HCT116 (cell line): ENCODE measurements around the gene UBQLN1. TPM values are rescaled to one million over a fixed set of nuclear protein-coding genes. Genes with fewer than 3 reads are reported as not detected.
"Not testable (repeated sequence)": the region's sequence is repeated elsewhere in the genome, so short reads cannot be mapped to it uniquely, and the experiment has no call there.

Experiments used
- ATAC-seq: fragments of 200-7000 bp; cut with Tn5 transposase; 2 replicates; pipeline ENCODE4 v1.9.1; 2020; ENCODE audit warnings: mild to moderate bottlenecking, moderate library complexity
- BruUV-seq: library from RNA; stranded (reverse); fragments of 400-500 nt; replicated peaks from 2 replicates; lab custom pipeline; 2021; lab: Mats Ljungman, UMichigan
- CTCF ChIA-PET: fragments of 300-600 bp; sonication (Branson Sonifier 250); formaldehyde crosslinking; loops from one replicate; lab custom pipeline; 2021; ENCODE audit warnings: antibody characterized with exemption; lab: Charles Lee
- POLR2A ChIA-PET: fragments of 300-600, 350-600 bp; sonication (Branson Sonifier 250); formaldehyde crosslinking; loops from one replicate; lab custom pipeline; 2021; ENCODE audit warnings: antibody characterized with exemption; lab: Charles Lee
- RAD21 ChIA-PET, 2 experiments: fragments of 300-600 bp; sonication (Branson Sonifier 250); formaldehyde crosslinking; loops; one replicate each; lab custom pipeline; 2023; ENCODE audit warnings: low total read pairs in 2 of 2; ENCODE audit not compliant: uncharacterized antibody in 2 of 2, unreplicated experiment in 2 of 2, low non-redundant PET in 1 of 2; lab: Charles Lee
- DNase-seq: peaks from one replicate; pipeline ENCODE4 v3.0.0-alpha.2; 2010; ENCODE audit warnings: low read depth, low spot score
- H2AFZ ChIP-seq: fragments of 200-600 bp; shearing (Covaris generic), sonication (generic); 2 replicates; pipeline ENCODE4 v1.6.1; 2017; ENCODE audit warnings: low read depth, mixed run types, mixed read lengths, antibody characterized with exemption, low read length; ENCODE audit not compliant: poor library complexity, severe bottlenecking
- H3K27ac ChIP-seq: 2 replicates; pipeline ENCODE4 v1.5.1; 2012; ENCODE audit warnings: low read depth, low read length
- H3K27me3 ChIP-seq: fragments of 200-600 bp; sonication (generic); 2 replicates; pipeline ENCODE4 v1.6.1; 2016; ENCODE audit warnings: mixed run types, low read length, mixed read lengths; ENCODE audit not compliant: insufficient read depth
- H3K36me3 ChIP-seq, 2 experiments: fragments of 200-500 bp in 1 of 2; fragments of 200-600 bp in 1 of 2; sonication (Bioruptor generic) in 1 of 2; sonication (generic) in 1 of 2; 2 replicates each; pipeline versions ENCODE4 v1.5.1 to v1.6.1; 2014 to 2016; ENCODE audit warnings: low read length in 2 of 2, inconsistent platforms in 1 of 2, mixed read lengths in 1 of 2, mixed run types in 1 of 2; ENCODE audit not compliant: insufficient read depth in 2 of 2, control insufficient read depth in 1 of 2
- H3K4me1 ChIP-seq, 2 experiments: fragments of 200-600 bp in 1 of 2; sonication (generic) in 1 of 2; 2 replicates each; pipeline versions ENCODE4 v1.5.1 to v1.6.1; 2012 to 2017; ENCODE audit warnings: low read length in 2 of 2, inconsistent platforms in 1 of 2, mild to moderate bottlenecking in 1 of 2, mixed read lengths in 1 of 2, mixed run types in 1 of 2, moderate library complexity in 1 of 2; ENCODE audit not compliant: insufficient read depth in 2 of 2, control insufficient read depth in 1 of 2
- H3K4me2 ChIP-seq: fragments of 200-600 bp; sonication (generic); 2 replicates; pipeline ENCODE4 v1.6.1; 2017; ENCODE audit warnings: mixed run types, low read length, mixed read lengths
- H3K4me3 ChIP-seq, 2 experiments: fragments of 200-600 bp in 1 of 2; sonication (generic) in 1 of 2; replicated peaks in 1 of 2; 2 replicates each; pipeline ENCODE4 v1.5.1; 2011 to 2016; ENCODE audit warnings: low read length in 2 of 2, control low read depth in 1 of 2, low read depth in 1 of 2, mild to moderate bottlenecking in 1 of 2, mixed read lengths in 1 of 2, mixed run types in 1 of 2
- H3K79me2 ChIP-seq: fragments of 200-600 bp; sonication (generic); 2 replicates; pipeline ENCODE4 v1.6.1; 2017; ENCODE audit warnings: mild to moderate bottlenecking, mixed run types, low read length, moderate library complexity, mixed read lengths; ENCODE audit not compliant: insufficient read depth
- H3K9ac ChIP-seq: fragments of 200-600 bp; sonication (generic); 2 replicates; pipeline ENCODE4 v1.6.1; 2016; ENCODE audit warnings: low read length, mixed read lengths
- H3K9me2 ChIP-seq: fragments of 200-600 bp; sonication (generic), shearing (Covaris generic); 2 replicates; pipeline ENCODE4 v1.6.1; 2017; ENCODE audit warnings: mixed run types, mild to moderate bottlenecking, moderate library complexity; ENCODE audit not compliant: insufficient read depth
- H3K9me3 ChIP-seq, 2 experiments: fragments of 200-500 bp in 1 of 2; fragments of 200-600 bp in 1 of 2; sonication (Bioruptor generic) in 1 of 2; sonication (generic) in 1 of 2; 2 replicates each; pipeline ENCODE4 v1.6.1; 2014 to 2017; ENCODE audit warnings: low read length in 2 of 2, mixed read lengths in 2 of 2, inconsistent platforms in 1 of 2, low read depth in 1 of 2, mild to moderate bottlenecking in 1 of 2, mixed run types in 1 of 2, moderate library complexity in 1 of 2; ENCODE audit not compliant: control insufficient read depth in 1 of 2, insufficient read depth in 1 of 2
- H4K20me1 ChIP-seq: fragments of 200-600 bp; sonication (generic), shearing (Covaris generic); 2 replicates; pipeline ENCODE4 v1.6.1; 2017; ENCODE audit warnings: mixed run types, mild to moderate bottlenecking, moderate library complexity; ENCODE audit not compliant: insufficient read depth
- EZH2 ChIP-seq: fragments of 200-600 bp; sonication (generic); IDR thresholded peaks from 2 replicates; pipeline ENCODE4 v1.6.1; 2017; ENCODE audit warnings: antibody characterized with exemption, mixed run types
- EZH2phosphoT487 ChIP-seq: fragments of 200-600 bp; IDR thresholded peaks from 2 replicates; pipeline ENCODE4 v1.6.1; 2018; ENCODE audit warnings: antibody characterized with exemption, borderline replicate concordance
- POLR2A ChIP-seq: IDR thresholded peaks from 2 replicates; pipeline ENCODE4 v1.7.0; 2011; ENCODE audit warnings: borderline replicate concordance; ENCODE audit not compliant: insufficient read depth, insufficient read length; ENCODE audit errors: extremely low read depth
- POLR2AphosphoS5 ChIP-seq: IDR thresholded peaks from 2 replicates; pipeline ENCODE4 v1.6.1; 2011; ENCODE audit warnings: mild to moderate bottlenecking, low read depth, low read length, moderate library complexity
- RAD21 ChIP-seq: IDR thresholded peaks from 2 replicates; pipeline ENCODE4 v1.6.1; 2012; ENCODE audit warnings: low read depth, mild to moderate bottlenecking
- SIN3A ChIP-seq: IDR thresholded peaks from 2 replicates; pipeline ENCODE4 v1.6.1; 2012; ENCODE audit warnings: low read depth
- SRF ChIP-seq: IDR thresholded peaks from 2 replicates; pipeline ENCODE4 v1.6.1; 2012; ENCODE audit warnings: low read depth
- YY1 ChIP-seq: IDR thresholded peaks from 2 replicates; pipeline ENCODE4 v1.6.1; 2011; ENCODE audit warnings: low read length, low read depth, moderate library complexity, mild to moderate bottlenecking; ENCODE audit not compliant: insufficient replicate concordance; ENCODE audit errors: extremely low read depth
- intact Hi-C: fragments of 100-400 bp; cut with micrococcal nuclease; formaldehyde crosslinking; loops from 2 replicates; pipeline ENCODE4 v1.10.0; 2022
- total RNA-seq: library from RNA; stranded (reverse); gene quantifications from one replicate; pipeline ENCODE4 v1.2.1, GENCODE V29; 2021; ENCODE audit not compliant: unreplicated experiment
- TF ChIP-seq, protein P1 (sequence below), 3 experiments: fragments of 200-600 bp in 1 of 3; sonication (generic) in 1 of 3; IDR thresholded peaks in 2 of 3; conservative IDR thresholded peaks in 1 of 3; 2 replicates each; pipeline ENCODE4 v1.5.1; 2012 to 2017; ENCODE audit warnings: low read depth in 2 of 3, low read length in 2 of 3, antibody characterized with exemption in 1 of 3, borderline replicate concordance in 1 of 3, control low read depth in 1 of 3, mild to moderate bottlenecking in 1 of 3, mixed read lengths in 1 of 3, mixed run types in 1 of 3, moderate library complexity in 1 of 3; ENCODE audit not compliant: insufficient read depth in 1 of 3
- TF ChIP-seq, protein P2 (sequence below): IDR thresholded peaks from 2 replicates; pipeline ENCODE4 v1.6.1; 2011; ENCODE audit warnings: mild to moderate bottlenecking, low read length, moderate library complexity; ENCODE audit not compliant: insufficient replicate concordance; ENCODE audit errors: extremely low read depth
- TF ChIP-seq, protein P3 (sequence below): IDR thresholded peaks from 2 replicates; pipeline ENCODE4 v1.6.1; 2012; ENCODE audit warnings: low read depth

The UBQLN1 gene
- total RNA-seq, 1 experiment from 2014 or later, result 128 TPM

DNA sequence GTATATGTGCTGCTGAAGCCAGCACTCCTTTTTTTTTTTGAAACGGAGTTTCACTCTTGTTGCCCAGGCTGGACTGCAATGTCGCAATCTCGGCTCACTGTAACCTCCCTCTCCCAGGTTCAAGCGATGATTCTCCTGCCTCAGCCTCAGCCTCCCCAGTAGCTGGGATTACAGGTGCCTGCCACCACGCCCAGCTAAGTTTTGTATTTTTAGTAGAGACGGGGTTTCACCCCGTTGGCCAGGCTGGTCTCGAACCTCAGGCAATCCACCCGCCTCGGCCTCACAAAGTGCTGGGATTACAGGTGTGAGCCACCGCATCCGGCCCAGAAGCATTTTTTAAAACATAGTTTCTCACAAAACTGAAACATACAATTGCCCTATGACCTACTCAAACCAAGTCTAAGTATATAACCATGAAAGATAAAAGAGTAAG is 2.5 kb downstream of the UBQLN1 start:
- H3K27ac ChIP-seq, H2AFZ ChIP-seq, H3K4me3 ChIP-seq, ATAC-seq, H3K9me2 ChIP-seq, POLR2A ChIA-PET, CTCF ChIA-PET, intact Hi-C loops, H3K9me3 ChIP-seq, DNase-seq, H3K9ac ChIP-seq, H3K27me3 ChIP-seq, RAD21 ChIA-PET, BruUV-seq, H3K36me3 ChIP-seq: not testable (repeated sequence)
- Histone ChIP-seq H4K20me1 (peaks cover 33% of the 10 kb centered on the region; the same call in 1 of the 2 replicates), H3K4me1 (peaks cover 6 to 28% of the 10 kb centered on the region in 2 experiments; a peak in 3 of 4 replicates), H3K4me2 (peak overlapping the region; percentile 98; the same call in 1 of the 2 replicates), H3K79me2 (peaks cover 75% of the 10 kb centered on the region)

DNA sequence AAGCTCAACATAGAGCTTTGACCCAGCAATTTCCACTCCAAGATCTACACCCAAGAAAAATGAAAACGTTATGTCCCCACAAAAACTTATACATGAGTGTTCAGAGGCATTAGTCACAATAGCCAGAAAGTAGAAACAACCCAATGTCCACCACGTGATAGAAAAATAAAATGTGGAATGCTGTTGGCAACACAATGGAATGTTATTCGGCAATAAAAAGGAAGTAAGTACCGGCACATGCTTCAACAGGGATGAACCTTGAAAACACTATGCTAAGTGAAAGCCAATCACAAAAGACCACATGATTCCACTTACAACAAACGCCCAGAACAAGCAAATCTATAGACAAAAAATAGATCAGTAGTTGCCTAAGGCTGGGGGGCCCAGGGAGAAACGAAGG is 6.0 kb downstream of the UBQLN1 start:
- H3K4me2 ChIP-seq, result no peak overlapping the region
- peaks cover 6 to 14% of the 10 kb centered on the region in 2 experiments; a peak in 3 of 4 replicates for H3K4me1 ChIP-seq
- ChIA-PET RAD21 (no interaction called here), CTCF (no interaction called here), POLR2A (no interaction called here)
- H3K27me3 ChIP-seq, result no peaks in the 10 kb centered on the region
- intact Hi-C loops, result no loop called here
- no TSS peak for BruUV-seq
- no peak for ATAC-seq
- peaks cover 100% of the 10 kb centered on the region for H3K79me2 ChIP-seq
- H3K9me2 ChIP-seq, result no peaks in the 10 kb centered on the region
- no peak overlapping the region for H3K4me3 ChIP-seq
- H4K20me1 ChIP-seq, result peaks cover 39% of the 10 kb centered on the region; the same call in 1 of the 2 replicates
- no peak overlapping the region for H2AFZ ChIP-seq
- DNase-seq, result no peak
- no peak overlapping the region for H3K9ac ChIP-seq
- H3K9me3 ChIP-seq, result no peaks in the 10 kb centered on the region
- H3K36me3 ChIP-seq, result peaks cover 0 to 7% of the 10 kb centered on the region in 2 experiments; a peak in 2 of 4 replicates
- no peak overlapping the region for H3K27ac ChIP-seq
- TF ChIP-seq POLR2A (no peak), YY1 (no peak), RAD21 (no peak), POLR2AphosphoS5 (no peak), EZH2phosphoT487 (no peak), EZH2 (no peak), SRF (no peak), SIN3A (no peak)
- TF ChIP-seq, protein P1, sequence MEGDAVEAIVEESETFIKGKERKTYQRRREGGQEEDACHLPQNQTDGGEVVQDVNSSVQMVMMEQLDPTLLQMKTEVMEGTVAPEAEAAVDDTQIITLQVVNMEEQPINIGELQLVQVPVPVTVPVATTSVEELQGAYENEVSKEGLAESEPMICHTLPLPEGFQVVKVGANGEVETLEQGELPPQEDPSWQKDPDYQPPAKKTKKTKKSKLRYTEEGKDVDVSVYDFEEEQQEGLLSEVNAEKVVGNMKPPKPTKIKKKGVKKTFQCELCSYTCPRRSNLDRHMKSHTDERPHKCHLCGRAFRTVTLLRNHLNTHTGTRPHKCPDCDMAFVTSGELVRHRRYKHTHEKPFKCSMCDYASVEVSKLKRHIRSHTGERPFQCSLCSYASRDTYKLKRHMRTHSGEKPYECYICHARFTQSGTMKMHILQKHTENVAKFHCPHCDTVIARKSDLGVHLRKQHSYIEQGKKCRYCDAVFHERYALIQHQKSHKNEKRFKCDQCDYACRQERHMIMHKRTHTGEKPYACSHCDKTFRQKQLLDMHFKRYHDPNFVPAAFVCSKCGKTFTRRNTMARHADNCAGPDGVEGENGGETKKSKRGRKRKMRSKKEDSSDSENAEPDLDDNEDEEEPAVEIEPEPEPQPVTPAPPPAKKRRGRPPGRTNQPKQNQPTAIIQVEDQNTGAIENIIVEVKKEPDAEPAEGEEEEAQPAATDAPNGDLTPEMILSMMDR (IDR thresholded peaks at IDR 0.05 in 2 of 3, conservative IDR thresholded peaks at IDR 0.05 in 1 of 3; ENCODE audit: borderline replicate concordance in 1 of 3, insufficient read depth in 1 of 3, low read depth in 2 of 3, low read length in 2 of 3), result no peak
- TF ChIP-seq, protein P2, sequence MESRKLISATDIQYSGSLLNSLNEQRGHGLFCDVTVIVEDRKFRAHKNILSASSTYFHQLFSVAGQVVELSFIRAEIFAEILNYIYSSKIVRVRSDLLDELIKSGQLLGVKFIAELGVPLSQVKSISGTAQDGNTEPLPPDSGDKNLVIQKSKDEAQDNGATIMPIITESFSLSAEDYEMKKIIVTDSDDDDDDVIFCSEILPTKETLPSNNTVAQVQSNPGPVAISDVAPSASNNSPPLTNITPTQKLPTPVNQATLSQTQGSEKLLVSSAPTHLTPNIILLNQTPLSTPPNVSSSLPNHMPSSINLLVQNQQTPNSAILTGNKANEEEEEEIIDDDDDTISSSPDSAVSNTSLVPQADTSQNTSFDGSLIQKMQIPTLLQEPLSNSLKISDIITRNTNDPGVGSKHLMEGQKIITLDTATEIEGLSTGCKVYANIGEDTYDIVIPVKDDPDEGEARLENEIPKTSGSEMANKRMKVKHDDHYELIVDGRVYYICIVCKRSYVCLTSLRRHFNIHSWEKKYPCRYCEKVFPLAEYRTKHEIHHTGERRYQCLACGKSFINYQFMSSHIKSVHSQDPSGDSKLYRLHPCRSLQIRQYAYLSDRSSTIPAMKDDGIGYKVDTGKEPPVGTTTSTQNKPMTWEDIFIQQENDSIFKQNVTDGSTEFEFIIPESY, result no peak
- TF ChIP-seq, protein P3, sequence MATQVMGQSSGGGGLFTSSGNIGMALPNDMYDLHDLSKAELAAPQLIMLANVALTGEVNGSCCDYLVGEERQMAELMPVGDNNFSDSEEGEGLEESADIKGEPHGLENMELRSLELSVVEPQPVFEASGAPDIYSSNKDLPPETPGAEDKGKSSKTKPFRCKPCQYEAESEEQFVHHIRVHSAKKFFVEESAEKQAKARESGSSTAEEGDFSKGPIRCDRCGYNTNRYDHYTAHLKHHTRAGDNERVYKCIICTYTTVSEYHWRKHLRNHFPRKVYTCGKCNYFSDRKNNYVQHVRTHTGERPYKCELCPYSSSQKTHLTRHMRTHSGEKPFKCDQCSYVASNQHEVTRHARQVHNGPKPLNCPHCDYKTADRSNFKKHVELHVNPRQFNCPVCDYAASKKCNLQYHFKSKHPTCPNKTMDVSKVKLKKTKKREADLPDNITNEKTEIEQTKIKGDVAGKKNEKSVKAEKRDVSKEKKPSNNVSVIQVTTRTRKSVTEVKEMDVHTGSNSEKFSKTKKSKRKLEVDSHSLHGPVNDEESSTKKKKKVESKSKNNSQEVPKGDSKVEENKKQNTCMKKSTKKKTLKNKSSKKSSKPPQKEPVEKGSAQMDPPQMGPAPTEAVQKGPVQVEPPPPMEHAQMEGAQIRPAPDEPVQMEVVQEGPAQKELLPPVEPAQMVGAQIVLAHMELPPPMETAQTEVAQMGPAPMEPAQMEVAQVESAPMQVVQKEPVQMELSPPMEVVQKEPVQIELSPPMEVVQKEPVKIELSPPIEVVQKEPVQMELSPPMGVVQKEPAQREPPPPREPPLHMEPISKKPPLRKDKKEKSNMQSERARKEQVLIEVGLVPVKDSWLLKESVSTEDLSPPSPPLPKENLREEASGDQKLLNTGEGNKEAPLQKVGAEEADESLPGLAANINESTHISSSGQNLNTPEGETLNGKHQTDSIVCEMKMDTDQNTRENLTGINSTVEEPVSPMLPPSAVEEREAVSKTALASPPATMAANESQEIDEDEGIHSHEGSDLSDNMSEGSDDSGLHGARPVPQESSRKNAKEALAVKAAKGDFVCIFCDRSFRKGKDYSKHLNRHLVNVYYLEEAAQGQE, result no peak
